NCI-H82 (cell line): ENCODE results near the gene SEC24B.
"Not testable (repeated sequence)": the region's sequence is repeated elsewhere in the genome, so short reads cannot be mapped to it uniquely, and the experiment has no call there.

Experiments used
- DNase-seq: peaks from one replicate; lab custom pipeline; 2025; lab: John Stamatoyannopoulos, UW

SEC24B gene

DNA sequence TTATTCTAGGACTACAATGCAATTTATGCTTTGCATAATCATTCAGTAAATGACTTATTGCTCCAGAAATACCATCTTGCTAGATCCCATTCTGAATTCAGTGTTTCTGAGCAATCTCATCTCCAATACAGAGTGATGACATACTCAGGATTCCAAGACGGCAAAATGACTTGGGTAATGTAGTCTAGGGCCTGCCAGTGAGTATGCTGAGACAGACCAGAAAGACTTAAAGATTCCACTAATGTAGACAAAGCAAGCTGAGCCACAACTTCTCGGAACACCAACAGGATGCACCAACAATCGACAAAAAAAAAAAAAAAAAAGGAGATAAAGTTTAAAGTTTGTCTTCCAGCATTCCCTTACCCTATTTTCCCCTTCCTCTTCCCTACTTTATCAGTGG is 919 bp upstream of the SEC24B start:
- DNase-seq = no peak

DNA sequence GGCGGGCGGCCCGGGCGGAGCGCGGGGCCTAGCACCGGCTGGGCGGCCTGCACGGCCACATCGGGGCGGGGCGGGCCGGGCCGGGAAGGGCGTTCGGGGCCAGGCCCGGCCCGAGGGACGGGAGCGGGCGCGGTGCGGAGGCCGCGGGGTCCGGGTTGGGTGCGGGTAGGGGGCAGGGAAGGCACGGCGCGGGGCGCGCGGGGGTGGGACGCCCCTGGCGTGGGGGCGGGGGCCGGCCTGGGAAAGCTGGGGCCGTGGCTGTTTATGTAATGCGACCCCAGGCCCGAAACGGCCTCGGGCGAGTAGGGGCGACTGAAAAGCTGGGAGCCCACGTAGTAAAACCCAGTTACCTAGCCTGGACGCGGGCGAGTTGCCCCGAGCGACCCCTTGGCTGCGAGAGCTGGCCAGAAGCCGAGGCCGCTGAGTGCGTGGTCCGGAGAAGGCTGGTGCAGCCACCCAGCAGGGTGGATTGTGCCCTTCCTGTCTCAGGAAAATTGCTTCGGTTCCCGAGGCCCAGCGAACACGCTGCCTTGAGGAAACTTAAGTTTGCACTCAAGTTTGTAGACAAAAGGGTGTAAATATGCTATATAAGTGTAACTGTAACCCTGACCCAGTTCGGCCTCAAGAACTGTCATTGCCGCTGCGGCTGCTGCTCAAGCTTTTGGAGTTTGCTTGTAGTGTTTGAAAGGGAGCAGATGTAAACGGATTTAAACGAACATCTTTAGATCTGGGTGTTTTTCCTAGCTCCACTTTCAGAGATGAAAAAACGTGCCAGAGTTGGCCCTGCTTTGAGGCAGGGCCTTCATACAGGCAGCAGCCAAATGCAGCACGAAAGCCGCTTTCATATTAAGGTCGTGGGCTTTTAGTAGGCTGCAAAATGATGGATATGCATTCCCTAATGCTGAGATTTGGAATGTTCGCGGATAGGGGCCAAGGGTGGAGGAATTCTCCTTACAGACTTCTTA is 674 bp downstream of the SEC24B start:
- DNase-seq = peak; percentile 42

DNA sequence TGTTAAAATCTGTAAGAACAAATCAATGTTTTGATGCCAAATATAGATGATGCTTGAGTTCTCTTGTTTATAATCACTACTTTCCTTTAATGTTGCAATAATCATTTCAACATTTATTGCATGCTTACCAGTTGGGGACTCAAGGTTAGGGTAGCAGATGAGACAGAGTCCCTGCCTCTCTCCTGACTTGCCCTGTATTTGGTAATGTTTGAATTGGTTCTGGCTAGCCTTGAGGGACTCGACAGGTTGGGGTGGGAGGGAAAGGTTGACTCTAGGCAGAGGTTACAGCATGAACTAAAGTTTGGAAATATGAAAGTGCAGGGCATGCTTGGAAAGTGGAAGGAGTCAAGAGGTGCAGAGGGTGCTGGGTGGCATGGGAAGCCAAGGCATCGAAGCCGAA is 2.0 kb downstream of the SEC24B start:
- DNase-seq = no peak

DNA sequence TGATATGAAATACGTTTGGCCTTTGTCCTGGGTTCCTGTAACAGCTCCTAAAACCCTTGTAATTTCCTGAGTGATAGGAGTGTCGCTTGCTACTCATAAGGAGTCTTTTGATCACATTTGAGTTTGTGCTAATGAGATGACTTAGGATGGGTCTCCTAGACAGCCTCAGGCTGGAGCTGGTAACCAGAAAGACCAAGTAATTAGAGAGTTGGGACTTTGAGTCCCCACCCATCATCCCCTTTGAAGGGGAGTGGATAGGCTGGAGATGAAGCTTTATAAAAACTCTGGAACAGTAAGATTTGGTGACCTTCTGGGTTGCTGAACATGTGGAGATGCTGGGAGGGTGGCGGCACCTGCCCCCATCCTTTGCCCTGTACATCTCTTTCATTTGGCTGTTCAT is 2.9 kb downstream of the SEC24B start:
- peak; percentile 12 for DNase-seq

DNA sequence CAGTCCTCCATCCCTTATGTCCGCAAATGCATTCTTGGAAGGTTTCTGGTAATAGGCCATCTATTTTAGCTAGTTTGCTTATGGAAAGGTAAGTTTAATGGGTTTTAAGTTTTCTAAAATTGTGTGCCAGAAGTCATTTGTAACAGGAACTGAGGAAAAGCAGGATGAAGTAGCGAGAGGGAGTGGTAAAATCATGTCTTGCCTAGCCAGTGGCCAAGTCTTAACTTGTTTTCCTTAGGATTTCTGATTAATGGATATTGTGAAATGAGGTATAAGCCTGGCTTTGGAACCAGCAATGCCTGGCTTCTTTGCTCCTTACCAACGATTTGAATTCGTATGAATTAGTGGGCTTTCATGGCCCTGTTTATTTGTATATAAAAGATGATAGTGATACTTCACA is 7.3 kb downstream of the SEC24B start:
- no peak for DNase-seq

DNA sequence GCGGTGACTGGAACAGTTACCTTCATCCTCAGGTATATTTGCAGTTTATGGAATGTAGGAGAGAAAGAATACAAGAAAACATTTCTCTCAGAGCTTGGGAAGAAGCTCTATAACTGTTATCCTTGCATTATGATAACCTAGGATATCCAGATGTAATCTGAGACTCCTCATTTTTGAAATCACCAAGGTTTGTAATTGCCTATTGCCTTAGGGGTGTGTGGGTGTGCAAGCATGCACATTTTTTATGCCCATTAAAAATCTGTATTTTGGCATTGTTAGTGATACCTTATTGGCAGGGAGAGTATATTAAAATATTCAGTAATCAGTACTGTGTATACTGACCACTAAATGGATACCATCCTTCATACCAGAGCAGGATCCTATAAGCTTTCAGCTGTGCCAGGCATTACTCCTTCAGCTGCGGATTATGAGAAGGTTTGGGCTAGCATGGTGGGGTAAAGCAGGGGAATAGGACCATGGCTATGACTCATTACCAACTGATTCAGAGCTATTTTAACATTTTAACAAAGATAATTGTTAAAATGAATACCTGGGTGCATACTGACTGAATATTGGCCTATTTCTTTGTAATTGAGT is 8.3 kb downstream of the SEC24B start:
- DNase-seq = peak; percentile 30

DNA sequence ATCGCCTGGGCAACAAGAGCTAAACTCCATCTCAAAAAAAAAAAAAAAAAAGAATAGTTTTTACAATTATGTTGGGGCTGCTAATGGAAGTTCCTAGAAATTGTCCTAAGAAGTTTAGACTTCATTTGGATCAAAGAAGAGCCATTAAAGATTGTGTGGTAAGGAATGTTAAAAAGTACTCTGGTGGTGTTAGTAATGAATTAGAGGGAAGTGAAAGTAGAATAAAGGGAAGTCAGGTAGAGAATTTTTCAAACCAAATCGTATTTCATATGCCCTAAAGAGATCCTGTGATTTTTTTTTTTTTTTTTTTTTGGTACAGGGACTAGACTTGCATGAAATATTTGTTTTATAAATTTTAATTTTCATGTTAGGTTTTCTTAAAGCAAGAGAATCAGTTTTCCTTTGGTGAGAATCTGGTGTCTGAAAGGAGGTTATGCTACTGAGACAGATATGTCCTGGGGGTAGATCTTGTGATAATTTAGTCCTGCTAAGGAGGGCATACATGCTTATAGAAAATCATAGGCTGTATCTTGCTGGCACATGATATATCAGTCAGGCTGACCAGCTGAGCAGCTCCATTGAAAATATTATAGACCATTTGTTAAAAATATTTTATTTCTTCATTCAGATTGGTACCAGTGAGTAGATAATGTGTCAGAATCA is 10.7 kb downstream of the SEC24B start:
- no peak for DNase-seq

DNA sequence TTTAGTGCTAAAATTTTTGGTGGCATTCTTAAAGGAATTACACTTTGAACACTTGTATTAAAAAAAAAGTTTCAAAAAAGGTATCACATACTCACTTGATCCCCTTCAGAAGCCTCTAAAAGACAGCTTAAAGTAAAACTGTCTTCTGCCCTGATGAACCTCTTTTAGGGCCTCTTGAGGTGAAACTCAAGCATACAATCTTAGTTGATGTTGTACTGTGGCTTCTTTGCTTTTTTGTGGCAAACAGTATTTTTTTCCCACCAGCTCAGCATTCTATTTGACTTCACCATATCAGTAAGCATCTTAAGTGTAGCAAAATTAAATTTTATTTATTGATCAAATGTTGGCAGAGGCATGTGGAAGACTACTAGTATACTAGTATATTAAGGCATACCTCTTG is 13.7 kb downstream of the SEC24B start:
- DNase-seq = no peak

DNA sequence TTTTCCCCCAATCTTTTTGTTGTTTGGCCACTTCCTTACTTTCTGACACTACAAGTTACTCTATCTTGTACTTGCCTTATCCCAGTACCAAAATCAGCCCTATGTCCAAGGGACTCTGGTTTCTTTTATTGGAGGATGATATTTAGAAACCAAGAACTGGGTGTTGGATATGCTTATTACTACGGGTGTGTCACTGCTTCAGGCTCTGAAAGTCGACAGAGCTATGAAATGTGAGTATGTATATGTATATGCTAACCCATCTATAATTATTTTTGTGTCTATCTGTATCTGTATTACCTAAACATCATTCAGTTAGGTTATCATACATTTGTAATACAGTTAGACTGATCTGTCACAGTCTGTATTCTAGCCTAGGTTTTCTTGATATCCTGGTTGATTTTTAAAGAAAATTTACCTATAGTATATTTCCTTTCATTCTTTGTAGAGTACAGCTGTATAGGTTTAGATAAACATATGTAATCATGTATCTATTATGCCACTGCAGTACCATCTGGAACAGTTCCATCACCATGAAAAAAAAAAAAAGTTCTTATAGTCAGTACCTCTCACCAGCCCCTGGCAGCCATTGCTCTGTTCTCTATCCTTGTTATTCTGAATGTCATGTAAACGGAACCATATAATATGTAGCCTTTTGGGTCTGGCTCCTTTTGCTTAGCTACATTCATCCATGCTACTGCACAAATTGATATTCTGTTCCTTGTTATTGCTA is 18.1 kb downstream of the SEC24B start:
- DNase-seq = no peak

DNA sequence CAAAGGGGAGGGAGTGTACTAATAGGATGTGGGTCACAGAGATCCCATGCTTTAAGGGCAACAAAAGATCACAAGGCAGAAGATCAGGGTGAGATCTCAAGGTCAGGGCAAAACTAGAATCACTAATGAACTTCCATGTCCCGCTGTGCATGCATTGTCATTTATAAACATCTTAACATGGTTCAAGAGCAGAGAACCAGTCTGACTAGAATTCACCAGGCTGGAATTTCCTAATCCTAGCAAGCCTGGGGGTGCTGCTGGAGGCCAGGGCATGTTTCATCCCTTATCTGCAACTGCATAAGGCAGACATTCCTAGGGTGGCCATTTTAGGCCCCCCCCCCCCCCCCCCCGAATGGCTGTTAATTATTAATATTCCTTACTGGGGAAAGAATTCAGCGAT is 19.5 kb downstream of the SEC24B start:
- DNase-seq = not testable (repeated sequence)

DNA sequence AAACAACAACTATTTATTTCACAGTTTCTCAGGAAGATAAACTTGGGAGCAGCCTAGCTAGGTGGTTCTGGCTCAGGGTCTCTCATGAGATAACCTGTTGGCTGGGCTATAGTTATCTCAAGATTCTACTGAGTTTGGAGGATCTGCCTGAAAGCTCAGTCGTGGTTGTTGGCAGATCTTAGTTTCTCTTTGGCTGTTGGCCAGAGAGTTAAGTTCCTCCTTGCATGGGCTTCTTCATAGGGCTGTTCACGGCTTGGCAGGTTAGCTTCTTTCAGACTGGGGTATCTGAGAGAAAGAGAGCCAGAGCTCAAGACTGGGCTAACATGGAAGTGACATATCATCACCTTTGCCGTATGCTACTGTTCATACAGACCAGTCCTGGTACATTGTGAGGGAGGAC is 28.7 kb downstream of the SEC24B start:
- no peak for DNase-seq

DNA sequence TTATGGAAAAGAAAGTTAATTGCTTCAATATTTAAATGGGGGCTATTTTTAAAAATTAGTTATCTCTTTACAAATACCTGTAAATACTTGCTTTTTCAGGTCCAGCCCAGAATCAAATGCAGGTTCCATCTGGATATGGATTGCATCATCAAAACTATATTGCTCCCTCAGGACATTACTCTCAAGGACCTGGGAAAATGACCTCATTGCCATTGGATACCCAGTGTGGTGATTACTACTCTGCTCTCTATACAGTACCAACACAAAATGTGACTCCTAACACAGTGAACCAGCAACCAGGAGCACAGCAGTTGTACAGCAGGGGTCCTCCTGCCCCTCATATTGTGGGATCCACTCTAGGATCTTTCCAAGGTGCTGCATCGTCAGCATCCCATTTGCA is 29.2 kb downstream of the SEC24B start:
- DNase-seq = no peak

DNA sequence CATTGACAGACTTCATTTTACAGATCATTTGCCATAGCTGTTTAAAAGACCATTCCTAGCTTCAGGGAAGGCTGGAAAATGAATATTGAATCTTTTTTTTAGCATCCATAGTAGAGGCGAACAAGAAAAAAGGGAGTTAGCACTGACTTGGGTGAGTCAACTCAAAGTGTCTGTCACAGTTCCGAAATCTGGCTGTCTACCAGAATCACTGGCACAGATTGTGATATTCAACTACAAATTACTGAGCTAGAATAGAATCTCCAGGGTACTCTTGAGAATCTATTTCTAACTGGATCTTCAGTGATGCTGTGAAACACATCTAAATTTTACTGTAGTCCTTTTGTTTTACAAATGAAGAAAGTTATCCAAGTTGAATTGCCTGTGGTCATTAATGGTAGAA is 31.5 kb downstream of the SEC24B start:
- no peak for DNase-seq

DNA sequence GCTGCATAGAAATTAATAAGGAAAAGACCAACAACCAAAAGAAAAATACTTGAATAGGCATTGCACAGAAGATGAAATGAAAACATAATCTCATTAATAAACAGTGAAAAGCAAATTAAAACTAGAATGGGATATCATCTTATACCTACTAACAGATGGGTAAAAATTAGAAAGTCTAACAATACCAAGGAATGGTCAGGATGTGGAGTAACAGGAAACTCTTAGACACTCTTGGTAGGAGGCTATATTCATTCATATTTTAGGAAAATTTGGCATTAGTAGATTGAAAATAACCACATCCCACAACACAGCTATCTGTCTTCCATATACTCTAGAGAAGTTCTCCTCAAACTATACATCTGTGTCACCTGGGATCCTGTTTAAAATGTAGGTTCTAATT is 36.3 kb downstream of the SEC24B start:
- no peak for DNase-seq

DNA sequence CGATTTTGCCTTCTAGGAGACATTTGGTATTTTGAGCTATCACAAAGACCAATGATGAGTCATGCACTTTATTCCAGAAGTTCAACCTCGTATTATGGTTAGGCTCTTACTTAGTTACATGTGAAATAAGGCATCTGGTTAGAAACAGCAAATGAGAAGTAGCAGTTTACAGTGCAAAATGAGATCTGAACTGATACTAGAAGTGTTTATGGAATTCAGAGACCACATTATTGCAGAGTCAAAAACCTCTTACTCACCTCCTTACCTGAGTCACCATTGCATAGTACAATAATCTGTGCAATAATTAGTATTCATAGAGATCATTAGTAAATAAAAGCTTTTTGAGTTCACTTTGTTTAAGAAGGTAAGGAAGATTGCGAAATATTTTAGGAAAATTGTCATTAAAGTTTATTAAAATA is 38.7 kb downstream of the SEC24B start:
- DNase-seq = no peak

DNA sequence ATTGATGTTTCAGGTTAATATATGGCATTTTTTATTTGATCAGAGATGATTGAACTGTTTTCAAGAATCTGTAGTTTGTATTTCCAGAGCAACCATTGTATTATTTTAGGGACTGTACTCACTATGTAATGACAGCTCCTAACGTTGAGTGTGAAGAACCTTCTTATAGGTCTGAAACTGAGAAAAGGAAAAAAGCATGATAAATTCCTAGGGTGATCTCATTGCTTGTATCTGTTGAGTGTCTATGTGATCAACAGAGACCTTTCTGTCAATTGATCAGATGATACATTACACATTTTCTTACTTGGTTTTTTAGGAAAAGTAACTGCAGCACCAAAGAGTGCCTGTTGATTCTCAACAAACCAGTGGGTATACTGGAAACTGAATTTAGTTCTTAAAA is 40.2 kb downstream of the SEC24B start:
- no peak for DNase-seq

DNA sequence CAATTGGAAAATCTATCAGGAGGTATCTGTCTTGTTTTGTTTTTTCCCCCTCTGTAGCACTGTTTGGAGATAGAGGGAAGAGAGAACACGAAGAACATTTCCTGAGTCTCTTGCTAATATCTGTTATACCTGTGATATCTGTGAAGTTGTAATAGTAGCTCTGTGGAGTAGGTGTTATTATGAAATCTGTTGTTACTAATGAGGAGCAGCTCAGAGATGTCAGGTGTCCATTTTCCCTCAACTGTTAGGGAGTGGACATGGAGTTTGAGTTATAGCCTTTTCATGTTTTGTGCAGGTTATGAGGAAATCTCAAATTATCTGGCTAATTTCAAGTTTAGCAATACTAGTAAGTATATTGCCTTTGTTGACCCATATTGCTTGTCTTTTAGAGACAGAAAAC is 52.4 kb downstream of the SEC24B start:
- DNase-seq = no peak

DNA sequence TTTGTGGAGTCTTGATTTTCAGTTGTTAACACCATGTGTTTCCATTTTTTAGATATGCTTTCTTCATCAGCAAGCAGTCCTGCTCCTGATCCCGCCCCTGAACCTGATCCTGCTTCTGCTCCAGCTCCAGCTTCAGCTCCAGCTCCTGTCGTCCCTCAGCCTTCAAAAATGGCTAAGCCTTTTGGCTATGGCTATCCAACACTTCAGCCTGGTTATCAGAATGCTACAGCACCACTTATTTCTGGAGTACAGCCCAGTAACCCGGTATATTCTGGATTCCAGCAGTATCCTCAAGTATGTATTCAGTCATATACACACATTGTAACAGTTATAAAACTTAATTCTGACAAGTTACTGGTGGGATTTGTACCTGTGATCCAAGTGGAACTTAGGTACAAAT is 60.9 kb downstream of the SEC24B start:
- DNase-seq = no peak

DNA sequence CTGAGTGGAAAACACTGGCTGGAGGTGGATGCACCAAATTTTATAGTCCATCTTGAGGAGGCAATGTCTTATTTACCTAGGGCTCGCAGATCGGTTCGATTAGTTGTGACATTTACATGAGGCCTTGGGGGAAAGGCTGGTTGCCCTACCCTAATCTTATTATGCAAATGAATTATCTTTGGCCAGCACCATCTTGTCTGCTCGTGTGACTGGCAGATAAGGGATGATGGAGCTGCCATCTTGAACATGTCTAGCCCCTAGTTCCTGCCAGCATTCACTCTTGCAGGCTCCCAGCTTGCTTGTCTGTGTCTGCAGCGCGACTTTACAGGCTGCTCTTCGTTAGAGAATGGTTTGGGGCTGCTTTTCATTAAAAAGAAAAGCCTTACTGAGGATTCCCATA is 61.9 kb downstream of the SEC24B start:
- peak; percentile 11 for DNase-seq

DNA sequence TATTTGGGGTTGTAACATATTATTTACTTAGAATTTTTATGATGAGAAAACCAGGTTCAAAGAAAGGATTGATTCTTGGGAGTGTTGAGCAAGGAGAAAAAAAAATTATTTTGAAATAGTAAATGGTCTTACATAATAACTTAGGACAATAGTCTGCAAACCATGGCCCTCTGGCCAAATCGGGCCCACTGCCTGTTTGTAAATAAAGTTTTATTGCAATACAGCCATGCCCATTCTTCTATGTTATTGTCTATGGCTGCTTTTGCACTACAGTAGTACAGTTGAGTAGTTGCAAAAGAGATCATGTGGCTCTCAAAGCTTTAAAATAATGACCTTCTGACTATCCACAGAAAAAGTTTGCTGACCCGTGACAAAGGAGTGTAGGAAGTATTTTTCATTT is 63.3 kb downstream of the SEC24B start:
- no peak for DNase-seq

DNA sequence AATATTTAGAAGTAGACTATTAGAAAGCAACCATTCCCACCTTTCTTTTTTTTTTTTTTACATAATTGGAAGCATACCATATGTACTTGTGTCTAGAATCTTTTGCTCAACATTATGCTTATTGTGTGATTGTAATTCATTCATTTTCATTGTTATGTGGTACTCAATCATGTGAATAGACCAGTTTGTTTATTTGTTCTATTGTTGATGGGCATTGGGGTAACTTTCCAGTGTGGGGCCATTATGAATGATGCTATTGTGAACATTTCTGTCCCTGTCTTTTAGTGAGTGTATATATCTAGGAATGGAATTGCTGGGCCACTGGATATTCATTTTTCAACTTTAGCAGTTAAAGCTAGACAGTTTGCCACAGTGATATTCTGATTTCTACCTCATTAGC is 63.9 kb downstream of the SEC24B start:
- DNase-seq = no peak

DNA sequence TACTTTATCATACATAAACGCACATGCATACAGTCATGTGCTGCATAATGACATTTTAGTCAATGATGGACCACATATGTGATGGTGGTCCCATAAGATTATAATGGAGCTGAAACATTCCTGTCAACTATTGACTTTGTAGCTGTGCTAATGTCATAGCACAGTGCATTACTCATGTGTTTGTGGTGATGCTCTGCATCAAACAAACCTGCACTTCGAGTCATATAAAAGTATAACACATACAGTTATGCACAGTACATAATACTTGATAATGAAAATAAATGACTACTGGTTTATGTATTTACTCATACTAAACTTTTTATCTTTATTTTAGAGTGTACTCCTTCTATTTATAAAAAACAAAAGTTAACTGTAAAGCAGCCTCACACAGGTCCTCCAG is 65.9 kb downstream of the SEC24B start:
- no peak for DNase-seq
